HG03571 (cell line): ENCODE data around the gene OR51A7.
"Not testable (repeated sequence)": the region's sequence is repeated elsewhere in the genome, so short reads cannot be mapped to it uniquely, and the experiment has no call there.

ENCODE experiments used
- ATAC-seq: cut with Tn5 transposase; IDR thresholded peaks from one replicate; pipeline ENCODE4 v1.9.1; 2021; ENCODE audit not compliant: unreplicated experiment

Gene OR51A7

DNA sequence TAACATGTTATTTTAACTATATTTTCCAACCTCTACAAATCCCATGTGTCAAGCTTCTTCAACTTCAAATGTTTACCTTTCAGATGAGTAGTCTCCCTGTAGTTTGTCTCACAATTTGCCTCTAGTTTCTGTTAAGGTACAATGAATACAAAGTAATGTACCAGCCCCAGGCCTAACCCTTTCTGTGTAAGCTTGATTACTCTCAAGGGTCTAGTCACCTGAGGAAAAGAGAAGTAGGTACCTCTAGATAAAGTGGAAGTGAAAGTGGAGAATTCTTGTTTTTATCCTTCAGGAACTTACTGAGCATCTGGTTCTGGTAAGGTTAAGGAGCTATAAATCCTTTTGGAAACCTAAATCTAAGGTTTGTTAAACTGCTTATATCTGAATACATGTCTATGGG is at the start of gene OR51A7:
OR51A7 (plus strand) TSS at position 300 of the 400 bp plus-strand sequence. CDS start 3,587 bp downstream, outside the sequence.
- no peak for ATAC-seq

DNA sequence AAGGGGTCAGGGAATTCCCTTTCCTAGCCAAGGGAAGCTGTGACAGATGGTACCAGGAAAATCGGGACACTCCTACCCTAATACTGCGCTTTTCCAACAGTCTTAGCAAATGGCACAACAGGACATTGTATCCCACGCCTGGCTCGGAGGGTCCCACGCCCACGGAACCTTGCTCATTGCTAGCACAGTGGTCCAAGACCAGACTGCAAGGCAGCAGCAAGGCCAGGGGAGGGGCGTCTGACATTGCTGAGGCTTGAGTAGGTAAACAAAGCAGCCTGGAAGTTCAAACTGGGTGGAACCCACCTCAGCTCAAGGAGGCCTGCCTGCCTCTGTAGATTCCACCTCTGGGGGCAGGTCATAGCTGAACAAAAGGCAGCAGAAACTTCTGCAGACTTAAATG is 49.3 kb upstream of the OR51A7 start:
- ATAC-seq: not testable (repeated sequence)

GRCh38 chr11:4862447-4863236 is 40.9 kb upstream of the OR51A7 start:
- no peak for ATAC-seq

GRCh38 chr11:4863876-4864275 is 39.7 kb upstream of the OR51A7 start:
- ATAC-seq: no peak

GRCh38 chr11:4865855-4866254 is 37.7 kb upstream of the OR51A7 start:
- ATAC-seq: no peak

GRCh38 chr11:4881188-4881587 is 22.4 kb upstream of the OR51A7 start:
- ATAC-seq: no peak

DNA sequence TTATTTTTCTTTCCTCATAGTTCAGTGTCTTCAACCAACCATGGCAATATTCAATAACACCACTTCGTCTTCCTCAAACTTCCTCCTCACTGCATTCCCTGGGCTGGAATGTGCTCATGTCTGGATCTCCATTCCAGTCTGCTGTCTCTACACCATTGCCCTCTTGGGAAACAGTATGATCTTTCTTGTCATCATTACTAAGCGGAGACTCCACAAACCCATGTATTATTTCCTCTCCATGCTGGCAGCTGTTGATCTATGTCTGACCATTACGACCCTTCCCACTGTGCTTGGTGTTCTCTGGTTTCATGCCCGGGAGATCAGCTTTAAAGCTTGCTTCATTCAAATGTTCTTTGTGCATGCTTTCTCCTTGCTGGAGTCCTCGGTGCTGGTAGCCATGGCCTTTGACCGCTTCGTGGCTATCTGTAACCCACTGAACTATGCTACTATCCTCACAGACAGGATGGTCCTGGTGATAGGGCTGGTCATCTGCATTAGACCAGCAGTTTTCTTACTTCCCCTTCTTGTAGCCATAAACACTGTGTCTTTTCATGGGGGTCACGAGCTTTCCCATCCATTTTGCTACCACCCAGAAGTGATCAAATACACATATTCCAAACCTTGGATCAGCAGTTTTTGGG is 21.6 kb upstream of the OR51A7 start, which contains the start of gene OR51T1:
OR51T1 (plus strand) TSS at position 41 of the 641 bp plus-strand sequence; CDS start at position 41, 0 bp downstream.
- ATAC-seq: no peak

- no peak for ATAC-seq
These were observed 21.0 kb upstream of the OR51A7 start for GRCh38 chr11:4882543-4882942.

GRCh38 chr11:4884361-4884760 is 19.2 kb upstream of the OR51A7 start:
- ATAC-seq: no peak

DNA sequence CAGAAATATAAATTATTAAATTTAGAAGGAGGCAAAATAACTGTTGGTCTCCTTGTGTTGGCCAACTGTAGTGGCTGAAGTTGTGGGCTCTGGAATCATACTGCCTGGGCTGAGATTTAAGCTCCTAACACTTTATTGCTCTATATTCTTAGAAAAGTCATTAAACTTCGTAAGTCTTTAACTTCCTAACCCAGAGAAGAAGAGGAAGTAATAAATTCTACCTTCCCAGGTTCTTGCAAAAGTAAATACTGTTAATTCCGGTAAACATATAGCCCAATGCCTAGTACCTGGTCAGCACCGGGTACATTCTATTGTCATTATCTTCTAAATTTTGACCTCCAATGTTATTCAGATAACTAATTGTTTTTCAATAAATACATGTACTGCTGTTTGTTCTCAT is 17.4 kb upstream of the OR51A7 start:
- ATAC-seq: no peak

GRCh38 chr11:4887591-4887990 is 16.0 kb upstream of the OR51A7 start:
- ATAC-seq: no peak

DNA sequence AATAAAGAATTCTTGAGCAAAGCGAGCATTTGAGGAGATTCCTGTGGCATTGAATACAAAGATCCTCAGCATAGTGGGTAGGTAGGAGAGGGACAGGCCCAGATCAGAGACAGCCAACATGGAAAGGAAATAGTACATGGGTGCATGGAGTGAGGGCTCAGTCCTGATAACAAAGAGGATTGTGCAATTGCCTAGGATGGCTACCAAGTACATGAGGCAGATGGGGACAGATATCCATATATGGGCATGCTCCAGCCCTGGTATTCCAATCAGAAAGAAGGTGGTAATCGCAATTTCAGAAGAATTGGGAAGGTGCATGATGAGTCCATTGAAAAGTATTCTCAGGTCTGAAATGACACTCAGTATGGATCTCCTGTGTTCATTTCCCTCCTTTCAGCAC is 13.3 kb upstream of the OR51A7 start:
- no peak for ATAC-seq

DNA sequence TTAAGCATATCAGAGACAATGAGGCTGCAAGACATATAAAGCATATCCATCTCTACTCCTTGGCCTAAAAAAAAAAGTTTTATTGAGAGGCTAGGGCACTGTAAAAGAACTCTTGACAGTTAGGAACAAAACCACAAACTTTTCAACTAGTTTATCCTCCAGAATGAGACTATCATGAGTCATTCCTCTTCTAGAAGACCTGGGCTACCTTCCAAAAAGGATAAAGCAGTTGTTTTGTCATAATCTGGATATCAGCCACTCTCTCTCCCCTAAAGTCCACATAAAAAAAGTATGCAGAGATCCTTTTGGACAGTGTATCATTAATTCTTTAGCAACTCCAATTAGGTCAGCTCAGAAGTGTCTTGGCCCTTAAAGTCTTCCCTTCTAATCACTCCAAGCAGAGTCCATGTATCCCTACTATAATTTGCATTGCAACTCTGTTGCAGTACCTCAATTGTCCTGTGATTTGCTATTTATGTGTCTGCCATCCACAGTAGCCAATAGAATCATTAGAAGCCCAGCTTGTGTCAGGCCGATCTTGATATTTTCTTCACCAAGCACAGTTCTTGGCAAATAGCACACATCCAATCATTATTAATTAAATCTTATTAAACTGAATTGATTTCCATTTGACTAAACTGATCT is 11.5 kb upstream of the OR51A7 start:
- no peak for ATAC-seq

DNA sequence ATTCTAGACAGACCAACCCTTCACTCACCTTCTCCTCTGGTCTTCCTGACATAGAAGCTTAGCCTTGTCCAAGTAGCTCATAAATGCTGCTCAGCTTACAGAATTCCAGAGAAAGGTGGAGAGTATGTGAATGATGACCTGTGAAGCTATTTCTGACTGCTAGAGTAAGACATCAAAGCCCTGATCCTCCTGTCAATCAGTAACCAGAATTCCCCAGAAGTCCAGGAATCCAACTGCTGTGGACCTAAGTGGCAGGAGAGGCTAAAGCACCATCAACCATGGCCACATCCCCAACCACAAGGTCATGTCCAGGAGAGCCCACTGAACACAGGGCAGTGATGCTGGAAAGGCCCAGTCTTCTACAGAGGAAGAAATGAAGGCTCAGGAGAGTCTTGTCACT is 13.0 kb downstream of the OR51A7 start:
- no peak for ATAC-seq

DNA sequence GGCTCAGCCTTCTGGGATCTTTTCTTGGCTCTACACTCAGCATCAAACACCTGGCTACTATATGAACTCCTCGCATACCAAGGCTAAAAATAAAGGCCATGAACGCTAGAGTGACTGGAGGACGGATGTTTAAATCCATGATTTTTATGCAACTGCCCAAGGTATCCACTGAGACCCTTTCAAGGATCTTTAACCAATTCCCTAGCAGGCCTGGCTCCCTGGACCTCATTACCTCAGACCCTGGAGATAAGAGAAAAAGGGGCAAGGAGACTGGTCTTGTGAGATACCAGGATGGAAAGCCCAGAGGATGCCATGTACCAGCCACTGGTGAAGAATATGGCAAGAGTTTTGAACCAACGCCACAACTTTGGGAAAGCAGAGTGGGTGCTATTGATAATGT is 15.7 kb downstream of the OR51A7 start, which contains the start of gene OR51G2:
OR51G2 (minus strand) TSS at position 101 of the 400 bp plus-strand sequence. CDS start 3,687 bp downstream, outside the sequence.
- no peak for ATAC-seq

- ATAC-seq: no peak
These were observed 18.2 kb downstream of the OR51A7 start for GRCh38 chr11:4921796-4922195.

DNA sequence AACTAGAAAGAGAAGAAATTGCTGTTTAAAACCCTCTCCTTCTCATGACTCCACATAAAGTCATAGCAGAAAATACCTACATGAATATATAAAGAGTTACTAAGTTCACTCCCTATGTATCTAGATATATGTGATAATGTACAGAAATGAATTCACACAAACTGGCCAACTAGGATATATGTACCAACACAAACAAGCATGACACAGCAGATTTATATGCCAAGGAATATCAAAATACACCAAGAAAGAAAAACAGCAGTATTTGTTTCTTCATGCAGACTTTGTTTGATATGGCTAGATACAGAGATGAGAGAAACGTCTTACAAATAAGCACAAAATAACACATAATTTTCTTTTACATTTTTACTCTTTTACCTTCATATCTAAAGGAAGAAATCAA is 18.7 kb downstream of the OR51A7 start:
- no peak for ATAC-seq

DNA sequence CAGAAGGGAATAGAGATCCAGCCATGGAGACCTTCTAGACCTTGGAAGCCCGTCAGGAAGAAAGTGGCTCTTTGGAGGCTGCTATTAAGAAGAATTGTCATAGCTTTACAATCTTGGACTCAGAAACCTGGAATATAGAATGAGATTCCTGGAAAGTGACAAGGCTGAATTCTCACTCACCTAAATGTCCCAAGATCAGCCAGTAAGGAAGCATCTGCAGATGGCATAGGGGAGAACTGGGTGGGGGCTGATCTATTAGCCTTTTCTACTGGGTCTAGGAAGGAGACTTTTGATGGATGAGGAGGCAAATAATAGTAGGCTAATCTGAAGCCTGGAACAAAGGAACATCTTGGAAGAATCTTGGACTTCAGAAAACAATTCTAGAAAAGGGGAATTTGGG is 20.7 kb downstream of the OR51A7 start, which contains the start of gene OR51G1:
OR51G1 (minus strand) TSS at position 101 of the 400 bp plus-strand sequence; CDS start at position 101, 0 bp downstream.
- ATAC-seq: no peak

- ATAC-seq: no peak
These were observed 23.0 kb downstream of the OR51A7 start for GRCh38 chr11:4926608-4927007.

DNA sequence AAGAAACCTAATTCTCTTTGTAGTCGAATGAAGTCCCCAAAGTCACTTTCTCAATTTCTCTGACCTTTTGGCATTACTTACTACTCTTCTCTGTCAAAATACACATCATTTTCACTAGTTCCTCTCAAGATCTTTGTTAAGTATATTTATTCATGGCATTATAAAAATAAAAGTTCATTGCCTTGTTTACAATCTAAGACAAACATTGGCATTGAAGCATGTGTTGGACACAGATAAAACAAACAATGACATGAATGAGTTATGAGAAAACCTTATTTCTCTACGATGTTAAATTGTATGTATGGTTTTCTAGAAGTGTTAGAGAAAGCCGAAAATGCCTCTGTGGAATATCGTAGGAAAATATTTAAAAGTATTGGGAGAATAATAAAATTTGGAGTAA is 29.2 kb downstream of the OR51A7 start:
- ATAC-seq: no peak

DNA sequence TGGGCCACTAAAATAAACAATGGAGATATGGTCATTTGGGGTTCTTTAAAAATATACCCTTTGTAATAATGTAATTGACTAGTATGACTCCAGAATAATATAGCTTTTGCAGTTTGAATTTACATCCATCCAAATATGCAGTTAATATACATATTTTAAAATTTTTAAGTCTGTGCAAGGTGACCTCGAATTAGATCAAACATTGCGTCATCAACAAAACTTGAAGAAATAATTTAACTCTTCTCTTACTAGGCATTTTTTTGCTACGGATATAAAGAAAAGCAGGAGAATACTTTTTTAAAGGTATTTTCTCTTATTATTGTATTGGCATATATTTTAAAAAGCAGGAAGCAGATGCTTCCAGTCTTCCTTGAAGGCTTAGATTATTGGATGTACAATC is 33.2 kb downstream of the OR51A7 start:
- no peak for ATAC-seq

DNA sequence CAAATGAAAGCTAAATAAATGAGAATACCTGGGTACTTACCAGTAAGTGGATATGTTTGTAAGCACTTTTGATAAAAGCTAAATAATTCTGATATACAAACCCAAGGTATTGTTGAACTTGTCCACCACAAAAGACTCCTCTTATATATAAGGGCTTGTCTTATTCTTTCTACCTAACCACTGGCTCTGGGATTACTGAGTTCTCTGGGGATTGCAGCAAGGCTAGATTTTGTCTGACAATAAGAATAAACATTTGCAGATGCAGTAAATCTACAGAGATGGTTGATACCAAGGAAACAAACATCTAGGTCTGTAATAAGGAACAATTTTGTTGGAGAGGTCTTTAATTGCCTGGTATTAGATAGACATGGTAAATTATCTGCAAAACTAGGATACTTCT is 43.9 kb downstream of the OR51A7 start, which contains the start of gene OR51A4:
OR51A4 (minus strand) TSS at position 101 of the 400 bp plus-strand sequence. CDS start 505 bp downstream, outside the sequence.
- ATAC-seq: no peak
